MM.1S (cell line): Measurements from ENCODE around the gene ACLY.
A peak's percentile ranks its signal among the peaks of the same experiment; 100 is the strongest.
"Not testable (repeated sequence)": the region's sequence is repeated elsewhere in the genome, so short reads cannot be mapped to it uniquely, and the experiment has no call there.

Experiments used
- DNase-seq: peaks from one replicate; pipeline ENCODE4 v3.0.0-alpha.2; 2015
- H2AFZ ChIP-seq: fragments of 300-600 bp; sonication (generic); 2 replicates; pipeline ENCODE4 v1.6.0; 2016; ENCODE audit warnings: antibody characterized with exemption, low read length
- H3F3A ChIP-seq: fragments of 300-600 bp; sonication (generic); 2 replicates; pipeline ENCODE4 v1.6.1; 2016; ENCODE audit warnings: mild to moderate bottlenecking, antibody characterized with exemption, low read length, moderate library complexity, mixed read lengths; ENCODE audit not compliant: insufficient read depth
- H3K27ac ChIP-seq: fragments of 300-600 bp; sonication (generic); 2 replicates; pipeline ENCODE4 v1.5.1; 2016; ENCODE audit warnings: mild to moderate bottlenecking, low read length
- H3K27me3 ChIP-seq: fragments of 300-600 bp; sonication (generic); replicated peaks from 2 replicates; pipeline ENCODE4 v1.6.0; 2016; ENCODE audit warnings: low read length; ENCODE audit not compliant: insufficient read depth
- H3K36me3 ChIP-seq: fragments of 300-600 bp; sonication (generic); replicated peaks from 2 replicates; pipeline ENCODE4 v1.6.1; 2016; ENCODE audit warnings: mild to moderate bottlenecking, low read length, mixed read lengths; ENCODE audit not compliant: insufficient read depth
- H3K4me1 ChIP-seq: fragments of 300-600 bp; sonication (generic); 2 replicates; pipeline ENCODE4 v1.6.1; 2016; ENCODE audit warnings: low read length, mixed read lengths
- H3K4me2 ChIP-seq: fragments of 300-600 bp; sonication (generic); 2 replicates; pipeline ENCODE4 v1.6.0; 2016; ENCODE audit warnings: low read depth, low read length
- H3K4me3 ChIP-seq: fragments of 300-600 bp; sonication (generic); 2 replicates; pipeline ENCODE4 v1.5.1; 2016; ENCODE audit warnings: low read length, mixed read lengths
- H3K79me2 ChIP-seq: fragments of 300-600 bp; sonication (generic); 2 replicates; pipeline ENCODE4 v1.6.1; 2016; ENCODE audit warnings: mixed run types, low read length, mixed read lengths
- H3K9ac ChIP-seq: fragments of 300-600 bp; sonication (generic); 2 replicates; pipeline ENCODE4 v1.6.1; 2016; ENCODE audit warnings: low read length, mixed read lengths
- H3K9me2 ChIP-seq: fragments of 300-600 bp; sonication (generic); replicated peaks from 2 replicates; pipeline ENCODE4 v1.6.1; 2016; ENCODE audit warnings: mild to moderate bottlenecking, low read length, mixed read lengths; ENCODE audit not compliant: insufficient read depth
- H3K9me3 ChIP-seq: fragments of 300-600 bp; sonication (generic); replicated peaks from 2 replicates; pipeline ENCODE4 v1.6.1; 2016; ENCODE audit warnings: mild to moderate bottlenecking, low read length, mixed read lengths; ENCODE audit not compliant: insufficient read depth
- H4K20me1 ChIP-seq: fragments of 300-600 bp; sonication (generic); 2 replicates; pipeline ENCODE4 v1.6.1; 2016; ENCODE audit warnings: mild to moderate bottlenecking, low read length, moderate library complexity, mixed read lengths; ENCODE audit not compliant: insufficient read depth
- EZH2 ChIP-seq: fragments of 300-600 bp; sonication (generic); optimal IDR thresholded peaks from 2 replicates; pipeline ENCODE3; 2017; ENCODE audit warnings: low read depth, mild to moderate bottlenecking, antibody characterized with exemption, low read length, mixed read lengths
- EZH2phosphoT487 ChIP-seq: fragments of 300-600 bp; sonication (generic); IDR thresholded peaks from 2 replicates; pipeline ENCODE4 v1.6.1; 2018; ENCODE audit warnings: antibody characterized with exemption, low read length
- TF ChIP-seq, protein P1 (sequence below): fragments of 300-600 bp; sonication (generic); IDR thresholded peaks from 2 replicates; pipeline ENCODE4 v1.5.1; 2016; ENCODE audit warnings: antibody characterized with exemption, low read length, mixed read lengths

ACLY gene

DNA sequence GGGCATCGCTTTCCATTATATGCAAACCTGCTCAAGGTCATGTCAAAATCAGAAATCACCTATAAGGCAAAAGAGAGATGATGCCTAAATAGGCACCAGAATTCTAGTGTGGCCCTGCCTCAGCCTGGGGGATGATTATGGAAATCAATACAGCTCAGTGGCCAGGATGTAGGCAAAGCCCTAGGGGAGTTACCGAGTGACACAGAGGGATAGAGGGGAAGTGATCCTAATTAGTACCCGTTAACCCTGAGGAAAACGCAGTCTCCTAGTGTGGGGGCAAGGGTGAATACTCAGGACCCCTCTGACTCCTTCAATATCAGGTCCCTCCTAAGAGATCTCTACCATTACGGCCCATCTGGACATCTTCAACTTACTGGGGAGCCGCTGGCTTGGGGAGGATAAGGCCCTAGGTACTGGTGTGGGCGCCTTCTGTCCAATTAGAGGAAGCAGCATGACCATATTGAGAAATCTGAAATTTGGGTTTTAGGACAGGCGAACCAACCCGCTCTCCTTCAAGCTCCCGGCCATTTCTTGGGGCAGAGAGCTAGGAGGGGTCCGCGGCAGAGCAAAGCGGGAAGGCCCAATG, 83.4 kb downstream of the ACLY start:
- Histone ChIP-seq H3K4me2 (peak overlapping the region; percentile 63), H3K36me3 (no peaks in the 10 kb centered on the region), H3K4me1 (peaks cover 6% of the 10 kb centered on the region; the same call in 1 of the 2 replicates), H2AFZ (peak overlapping the region; percentile 78), H3K9me2 (no peaks in the 10 kb centered on the region), H3K4me3 (peak overlapping the region; percentile 87), H3K27me3 (no peaks in the 10 kb centered on the region), H3K79me2 (no peaks in the 10 kb centered on the region), H4K20me1 (no peaks in the 10 kb centered on the region), H3K9me3 (no peaks in the 10 kb centered on the region), H3K27ac (no peak overlapping the region), H3F3A (no peaks in the 10 kb centered on the region), H3K9ac (peak overlapping the region; percentile 79)
- DNase-seq: no peak
- TF ChIP-seq, protein P1, sequence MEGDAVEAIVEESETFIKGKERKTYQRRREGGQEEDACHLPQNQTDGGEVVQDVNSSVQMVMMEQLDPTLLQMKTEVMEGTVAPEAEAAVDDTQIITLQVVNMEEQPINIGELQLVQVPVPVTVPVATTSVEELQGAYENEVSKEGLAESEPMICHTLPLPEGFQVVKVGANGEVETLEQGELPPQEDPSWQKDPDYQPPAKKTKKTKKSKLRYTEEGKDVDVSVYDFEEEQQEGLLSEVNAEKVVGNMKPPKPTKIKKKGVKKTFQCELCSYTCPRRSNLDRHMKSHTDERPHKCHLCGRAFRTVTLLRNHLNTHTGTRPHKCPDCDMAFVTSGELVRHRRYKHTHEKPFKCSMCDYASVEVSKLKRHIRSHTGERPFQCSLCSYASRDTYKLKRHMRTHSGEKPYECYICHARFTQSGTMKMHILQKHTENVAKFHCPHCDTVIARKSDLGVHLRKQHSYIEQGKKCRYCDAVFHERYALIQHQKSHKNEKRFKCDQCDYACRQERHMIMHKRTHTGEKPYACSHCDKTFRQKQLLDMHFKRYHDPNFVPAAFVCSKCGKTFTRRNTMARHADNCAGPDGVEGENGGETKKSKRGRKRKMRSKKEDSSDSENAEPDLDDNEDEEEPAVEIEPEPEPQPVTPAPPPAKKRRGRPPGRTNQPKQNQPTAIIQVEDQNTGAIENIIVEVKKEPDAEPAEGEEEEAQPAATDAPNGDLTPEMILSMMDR: no peak
- TF ChIP-seq EZH2phosphoT487 (no peak), EZH2 (no peak)

DNA sequence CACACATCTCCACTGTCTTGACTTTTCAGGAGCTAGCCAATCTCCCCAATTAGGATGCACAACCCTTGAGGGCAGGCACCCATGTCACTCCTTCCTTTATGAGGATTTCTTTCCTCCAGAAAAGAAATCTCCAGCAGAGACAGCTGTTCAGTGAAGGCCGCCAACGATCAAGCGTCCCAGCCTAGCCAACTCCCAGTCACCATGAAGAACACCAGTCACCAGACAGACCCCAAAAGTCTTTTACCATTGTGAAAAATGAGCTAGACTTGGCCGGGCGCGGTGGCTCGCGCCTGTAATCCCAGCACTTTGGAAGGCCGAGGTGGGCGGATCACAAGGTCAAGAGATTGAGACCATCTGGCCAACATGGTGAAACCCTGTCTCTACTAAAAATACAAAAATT, 88.8 kb downstream of the ACLY start:
- not testable (repeated sequence) for H2AFZ ChIP-seq, H3K9ac ChIP-seq, H3K9me3 ChIP-seq, H4K20me1 ChIP-seq, H3K4me2 ChIP-seq, H3K79me2 ChIP-seq, DNase-seq, H3K27ac ChIP-seq, H3K4me1 ChIP-seq, H3K9me2 ChIP-seq, H3K27me3 ChIP-seq, H3K4me3 ChIP-seq, H3F3A ChIP-seq, H3K36me3 ChIP-seq

DNA sequence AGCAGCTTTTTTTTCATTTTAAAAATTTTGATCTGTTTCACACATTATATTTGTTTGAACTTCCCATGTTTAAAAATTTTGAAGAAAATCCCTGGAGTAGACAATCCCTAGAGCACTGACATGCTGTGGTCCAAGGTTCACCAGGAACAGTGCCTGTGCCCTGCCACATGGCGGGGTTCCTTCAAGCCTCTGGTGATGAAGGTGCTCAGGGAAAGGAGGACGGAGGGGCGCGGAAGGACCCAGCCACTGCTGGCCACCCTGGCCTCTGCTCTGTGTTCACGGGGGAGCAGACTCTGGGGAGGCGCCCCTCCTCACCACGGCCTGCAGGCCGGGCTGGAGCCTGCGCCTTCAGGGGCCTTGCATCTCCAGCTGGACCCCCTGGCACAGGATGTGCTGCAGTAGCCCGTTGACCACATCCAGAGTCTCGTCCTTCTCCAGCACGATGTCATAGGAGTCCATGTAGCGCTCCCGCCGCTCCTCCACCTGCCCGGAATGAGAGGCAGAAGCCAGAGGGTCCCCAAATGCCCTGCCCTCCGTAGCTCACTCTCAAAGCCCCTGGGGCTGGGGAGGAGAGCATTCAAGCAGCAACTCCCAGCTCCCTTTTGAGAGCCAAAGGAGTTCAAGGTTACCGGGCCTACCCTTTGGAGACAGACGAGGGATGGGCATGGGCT, 93.4 kb downstream of the ACLY start:
- no peak overlapping the region for H3K4me3 ChIP-seq
- H3K9ac ChIP-seq: no peak overlapping the region
- H3F3A ChIP-seq: no peaks in the 10 kb centered on the region
- no peak overlapping the region for H3K4me2 ChIP-seq
- no peaks in the 10 kb centered on the region for H3K79me2 ChIP-seq
- no peaks in the 10 kb centered on the region for H3K9me2 ChIP-seq
- H2AFZ ChIP-seq: no peak overlapping the region
- no peak overlapping the region for H3K27ac ChIP-seq
- H3K9me3 ChIP-seq: no peaks in the 10 kb centered on the region
- H3K36me3 ChIP-seq: no peaks in the 10 kb centered on the region
- peaks cover 3% of the 10 kb centered on the region; the same call in 1 of the 2 replicates for H3K27me3 ChIP-seq
- TF ChIP-seq, protein P1: no peak
- TF ChIP-seq EZH2: no peak
- TF ChIP-seq EZH2phosphoT487: no peak
- no peak for DNase-seq
- H3K4me1 ChIP-seq: no peaks in the 10 kb centered on the region
- H4K20me1 ChIP-seq: no peaks in the 10 kb centered on the region

DNA sequence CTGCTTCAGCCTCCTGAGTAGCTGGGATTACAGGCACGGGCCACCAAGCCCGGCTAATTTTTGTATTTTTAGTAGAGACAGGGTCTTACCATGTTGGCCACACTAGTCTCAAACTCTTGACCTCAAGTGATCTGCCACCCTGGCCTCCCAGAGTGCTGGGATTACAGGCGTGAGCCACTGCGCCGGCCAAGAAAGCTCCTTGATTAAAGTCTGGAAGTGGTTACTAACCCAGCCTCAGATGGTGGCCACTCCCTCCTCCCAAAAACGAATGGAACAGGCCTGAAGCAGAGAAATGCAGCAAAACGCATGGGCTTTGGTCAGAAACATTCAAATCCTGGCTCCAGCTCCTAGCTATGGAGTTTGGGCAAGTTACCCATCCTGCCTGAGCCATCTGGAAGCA, 94.7 kb downstream of the ACLY start:
- no peak overlapping the region for H3K4me2 ChIP-seq
- no peaks in the 10 kb centered on the region for H4K20me1 ChIP-seq
- H3F3A ChIP-seq: no peaks in the 10 kb centered on the region
- H3K9me2 ChIP-seq: no peaks in the 10 kb centered on the region
- no peaks in the 10 kb centered on the region for H3K79me2 ChIP-seq
- H3K4me3 ChIP-seq: no peak overlapping the region
- H3K27ac ChIP-seq: no peak overlapping the region
- TF ChIP-seq, protein P1: no peak
- TF ChIP-seq EZH2phosphoT487 (no peak), EZH2 (no peak)
- H3K36me3 ChIP-seq: no peaks in the 10 kb centered on the region
- no peaks in the 10 kb centered on the region for H3K9me3 ChIP-seq
- DNase-seq: no peak
- no peak overlapping the region for H3K9ac ChIP-seq
- no peaks in the 10 kb centered on the region for H3K4me1 ChIP-seq
- peaks cover 9% of the 10 kb centered on the region for H3K27me3 ChIP-seq
- H2AFZ ChIP-seq: no peak overlapping the region
